Calu3 (cell line): ENCODE data around the gene RABGAP1L. TPM values are rescaled to one million over a fixed set of nuclear protein-coding genes. Genes with fewer than 3 reads are reported as not detected.

Experiments used
- BruUV-seq: library from RNA; stranded (reverse); fragments of 400-500 nt; replicated peaks from 2 replicates; lab custom pipeline; 2021; lab: Mats Ljungman, UMichigan
- CTCF ChIA-PET: fragments of 300-600 bp; sonication (Branson Sonifier 250); formaldehyde crosslinking; loops from one replicate; lab custom pipeline; 2022; ENCODE audit warnings: antibody characterized with exemption; lab: Charles Lee
- DNase-seq: peaks from one replicate; pipeline ENCODE4 v3.0.0; 2022
- H3K27ac Mint-ChIP-seq: one replicate; pipeline ENCODE4 v1.8.0; 2022; ENCODE audit warnings: mixed read lengths; ENCODE audit not compliant: unreplicated experiment
- H3K27me3 Mint-ChIP-seq: one replicate; pipeline ENCODE4 v1.8.0; 2022; ENCODE audit warnings: mixed read lengths; ENCODE audit not compliant: unreplicated experiment
- H3K36me3 Mint-ChIP-seq: one replicate; pipeline ENCODE4 v1.8.0; 2022; ENCODE audit warnings: mild to moderate bottlenecking, moderate library complexity, mixed read lengths; ENCODE audit not compliant: insufficient read depth, unreplicated experiment
- H3K4me1 Mint-ChIP-seq: one replicate; pipeline ENCODE4 v1.8.0; 2022; ENCODE audit warnings: mild to moderate bottlenecking, low read depth, mixed read lengths; ENCODE audit not compliant: unreplicated experiment
- H3K4me3 Mint-ChIP-seq: one replicate; pipeline ENCODE4 v1.8.0; 2022; ENCODE audit warnings: mild to moderate bottlenecking, low read depth, moderate library complexity, mixed read lengths; ENCODE audit not compliant: unreplicated experiment
- H3K9me3 Mint-ChIP-seq: one replicate; pipeline ENCODE4 v1.8.0; 2022; ENCODE audit warnings: low read depth, mixed read lengths; ENCODE audit not compliant: unreplicated experiment
- intact Hi-C: fragments of 100-400 bp; cut with micrococcal nuclease; formaldehyde crosslinking; loops from one replicate; pipeline ENCODE4 v1.10.0; 2022; ENCODE audit not compliant: unreplicated experiment
- total RNA-seq: library from RNA; stranded (reverse); gene quantifications from 2 replicates; pipeline ENCODE4 v1.2.3, GENCODE V29; 2022
- TF ChIP-seq, protein P1 (sequence below): fragments of 200-600 bp; IDR thresholded peaks from one replicate; pipeline ENCODE4 v1.8.0; 2022; ENCODE audit warnings: antibody characterized with exemption; ENCODE audit not compliant: unreplicated experiment

Gene RABGAP1L
- total RNA-seq, 1 experiment from 2014 or later: 135 TPM

- TF ChIP-seq, protein P1, sequence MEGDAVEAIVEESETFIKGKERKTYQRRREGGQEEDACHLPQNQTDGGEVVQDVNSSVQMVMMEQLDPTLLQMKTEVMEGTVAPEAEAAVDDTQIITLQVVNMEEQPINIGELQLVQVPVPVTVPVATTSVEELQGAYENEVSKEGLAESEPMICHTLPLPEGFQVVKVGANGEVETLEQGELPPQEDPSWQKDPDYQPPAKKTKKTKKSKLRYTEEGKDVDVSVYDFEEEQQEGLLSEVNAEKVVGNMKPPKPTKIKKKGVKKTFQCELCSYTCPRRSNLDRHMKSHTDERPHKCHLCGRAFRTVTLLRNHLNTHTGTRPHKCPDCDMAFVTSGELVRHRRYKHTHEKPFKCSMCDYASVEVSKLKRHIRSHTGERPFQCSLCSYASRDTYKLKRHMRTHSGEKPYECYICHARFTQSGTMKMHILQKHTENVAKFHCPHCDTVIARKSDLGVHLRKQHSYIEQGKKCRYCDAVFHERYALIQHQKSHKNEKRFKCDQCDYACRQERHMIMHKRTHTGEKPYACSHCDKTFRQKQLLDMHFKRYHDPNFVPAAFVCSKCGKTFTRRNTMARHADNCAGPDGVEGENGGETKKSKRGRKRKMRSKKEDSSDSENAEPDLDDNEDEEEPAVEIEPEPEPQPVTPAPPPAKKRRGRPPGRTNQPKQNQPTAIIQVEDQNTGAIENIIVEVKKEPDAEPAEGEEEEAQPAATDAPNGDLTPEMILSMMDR: no peak
Observed at GRCh38 chr1:174700775-174701174, 541.5 kb downstream of the RABGAP1L start.

DNA sequence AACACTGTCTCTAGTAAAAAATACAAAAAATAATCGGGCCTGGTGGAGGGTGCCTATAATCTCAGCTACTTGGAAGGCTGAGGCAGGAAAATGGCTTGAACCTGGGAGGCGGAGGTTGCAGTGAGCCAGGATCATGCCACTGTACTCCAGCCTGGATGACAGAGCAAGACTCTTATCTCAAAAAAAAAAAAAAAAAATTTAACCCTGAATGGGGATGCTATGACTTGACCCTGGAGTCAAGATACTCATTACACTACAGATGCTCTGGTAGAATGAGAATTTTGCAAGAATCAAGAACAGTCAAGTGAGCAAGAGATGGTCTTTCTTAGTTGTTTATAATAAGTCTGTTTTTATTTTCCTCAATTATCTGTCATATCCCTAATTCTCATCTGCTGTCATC, 542.2 kb downstream of the RABGAP1L start:
- no peak overlapping the region for H3K27ac Mint-ChIP-seq
- no peak overlapping the region for H3K4me3 Mint-ChIP-seq
- intact Hi-C loops: no loop called here
- H3K4me1 Mint-ChIP-seq: no peaks in the 10 kb centered on the region
- CTCF ChIA-PET: interaction anchor here (0.7 kb wide), 1 partner anchor 462 kb away, joined by 7 read pairs; no protein-coding TSS in a partner anchor
- TF ChIP-seq, protein P1: no peak
- H3K27me3 Mint-ChIP-seq: no peaks in the 10 kb centered on the region
- H3K36me3 Mint-ChIP-seq: no peaks in the 10 kb centered on the region
- H3K9me3 Mint-ChIP-seq: no peaks in the 10 kb centered on the region
- BruUV-seq: no TSS peak
- DNase-seq: no peak

More at GRCh38 chr1:174700775-174701174, 541.5 kb downstream of the RABGAP1L start:
- Mint-ChIP-seq H3K27me3 (no peaks in the 10 kb centered on the region), H3K36me3 (no peaks in the 10 kb centered on the region), H3K9me3 (no peaks in the 10 kb centered on the region), H3K4me3 (no peak overlapping the region), H3K27ac (no peak overlapping the region), H3K4me1 (no peaks in the 10 kb centered on the region)
- CTCF ChIA-PET: interaction anchor here (0.7 kb wide), 1 partner anchor 461 kb away, joined by 7 read pairs; no protein-coding TSS in a partner anchor
- intact Hi-C loops: no loop called here
- no TSS peak for BruUV-seq
- DNase-seq: no peak

DNA sequence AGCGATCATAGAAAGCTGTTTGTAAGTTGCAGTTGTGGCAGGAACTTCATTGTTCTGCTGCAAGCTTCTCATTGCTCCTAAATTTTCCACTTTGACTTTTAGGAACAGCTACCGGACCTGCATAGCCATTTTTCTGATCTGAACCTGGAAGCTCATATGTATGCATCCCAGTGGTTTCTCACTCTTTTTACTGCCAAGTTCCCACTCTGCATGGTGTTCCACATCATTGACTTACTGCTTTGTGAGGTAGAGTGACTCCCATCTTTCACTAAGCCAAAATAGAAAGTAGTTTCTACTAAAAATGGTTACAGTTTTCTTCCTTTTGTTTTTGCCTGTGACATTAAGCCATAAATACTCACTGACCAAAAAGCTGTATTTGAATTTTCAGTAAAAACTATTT, 542.7 kb downstream of the RABGAP1L start:
- DNase-seq: no peak
- H3K27ac Mint-ChIP-seq: no peak overlapping the region
- no peaks in the 10 kb centered on the region for H3K4me1 Mint-ChIP-seq
- no peaks in the 10 kb centered on the region for H3K27me3 Mint-ChIP-seq
- no TSS peak for BruUV-seq
- TF ChIP-seq, protein P1: no peak
- no peaks in the 10 kb centered on the region for H3K9me3 Mint-ChIP-seq
- CTCF ChIA-PET: no interaction called here
- intact Hi-C loops: no loop called here
- H3K36me3 Mint-ChIP-seq: no peaks in the 10 kb centered on the region
- no peak overlapping the region for H3K4me3 Mint-ChIP-seq

DNA sequence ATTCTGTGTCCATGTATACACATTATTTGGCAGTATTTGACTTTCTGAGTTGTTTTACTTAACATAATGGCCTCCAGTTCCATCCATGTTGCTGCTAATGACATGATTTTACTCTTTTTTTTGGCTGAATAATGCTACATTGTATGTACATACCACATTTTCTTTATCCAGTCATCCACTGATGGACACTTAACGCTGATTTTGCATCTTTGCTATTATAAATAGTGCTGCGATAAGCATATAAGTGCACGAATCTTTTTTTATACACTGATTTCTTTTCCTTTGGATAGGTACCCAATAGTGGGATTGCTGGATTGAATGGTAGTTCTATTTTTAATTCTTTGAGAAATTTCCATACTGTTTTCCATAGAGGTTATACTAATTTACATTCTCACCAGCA, 544.0 kb downstream of the RABGAP1L start:
- no peak for DNase-seq
- H3K4me1 Mint-ChIP-seq: no peaks in the 10 kb centered on the region
- H3K9me3 Mint-ChIP-seq: no peaks in the 10 kb centered on the region
- no peak overlapping the region for H3K4me3 Mint-ChIP-seq
- TF ChIP-seq, protein P1: no peak
- intact Hi-C loops: no loop called here
- no peak overlapping the region for H3K27ac Mint-ChIP-seq
- H3K27me3 Mint-ChIP-seq: no peaks in the 10 kb centered on the region
- CTCF ChIA-PET: interaction anchor here (0.7 kb wide), 1 partner anchor 344 kb away, joined by 3 read pairs; no protein-coding TSS in a partner anchor
- no peaks in the 10 kb centered on the region for H3K36me3 Mint-ChIP-seq
- BruUV-seq: no TSS peak
